HG02588 (cell line): ENCODE data around the gene PSMD3.
A peak's percentile ranks its signal among the peaks of the same experiment; 100 is the strongest.

ENCODE experiments used
- ATAC-seq: cut with Tn5 transposase; IDR thresholded peaks from one replicate; pipeline ENCODE4 v1.9.1; 2021; ENCODE audit warnings: mild to moderate bottlenecking, moderate library complexity; ENCODE audit not compliant: unreplicated experiment

PSMD3 gene

GRCh38 chr17:39955726-39956225 lies 24.8 kb upstream of the PSMD3 start:
- ATAC-seq = no peak

GRCh38 chr17:39960524-39961041 lies 20.0 kb upstream of the PSMD3 start:
- no peak for ATAC-seq

GRCh38 chr17:39962642-39963220 lies 17.9 kb upstream of the PSMD3 start, which contains the start of gene GSDMA:
GSDMA (plus strand) TSS chr17:39963004; CDS start chr17:39965688, 2,684 bp downstream.
- no peak for ATAC-seq

GRCh38 chr17:39963829-39964228 lies 16.8 kb upstream of the PSMD3 start:
- ATAC-seq = no peak

- ATAC-seq = no peak
Observed at GRCh38 chr17:39965017-39965699, 15.4 kb upstream of the PSMD3 start.

GRCh38 chr17:39966771-39967170 lies 13.8 kb upstream of the PSMD3 start:
- no peak for ATAC-seq

GRCh38 chr17:39968761-39969160 lies 11.8 kb upstream of the PSMD3 start:
- ATAC-seq = no peak

GRCh38 chr17:39969375-39969774 lies 11.2 kb upstream of the PSMD3 start:
- no peak for ATAC-seq

GRCh38 chr17:39970157-39970692 lies 10.4 kb upstream of the PSMD3 start:
- no peak for ATAC-seq

GRCh38 chr17:39971076-39971603 lies 9.5 kb upstream of the PSMD3 start:
- no peak for ATAC-seq

- no peak for ATAC-seq
Observed at GRCh38 chr17:39972271-39972670, 8.3 kb upstream of the PSMD3 start.

- no peak for ATAC-seq
Observed at GRCh38 chr17:39973496-39973895, 7.1 kb upstream of the PSMD3 start.

GRCh38 chr17:39974433-39974832 lies 6.2 kb upstream of the PSMD3 start:
- no peak for ATAC-seq

GRCh38 chr17:39975801-39976200 lies 4.8 kb upstream of the PSMD3 start:
- ATAC-seq = no peak

- no peak for ATAC-seq
Observed at GRCh38 chr17:39979016-39979670, 1.5 kb upstream of the PSMD3 start.

GRCh38 chr17:39979893-39980350 lies 685 bp upstream of the PSMD3 start:
- peak; percentile 5 for ATAC-seq

GRCh38 chr17:39981207-39981741 lies 667 bp downstream of the PSMD3 start:
- no peak for ATAC-seq

GRCh38 chr17:39981766-39982375 lies 1.3 kb downstream of the PSMD3 start:
- ATAC-seq = no peak

- no peak for ATAC-seq
Observed at GRCh38 chr17:39988206-39988810, 7.7 kb downstream of the PSMD3 start.

- no peak for ATAC-seq
Observed at GRCh38 chr17:39994448-39994847, 13.8 kb downstream of the PSMD3 start.
